ENCODE measurements around the gene CELF4.

DNA sequence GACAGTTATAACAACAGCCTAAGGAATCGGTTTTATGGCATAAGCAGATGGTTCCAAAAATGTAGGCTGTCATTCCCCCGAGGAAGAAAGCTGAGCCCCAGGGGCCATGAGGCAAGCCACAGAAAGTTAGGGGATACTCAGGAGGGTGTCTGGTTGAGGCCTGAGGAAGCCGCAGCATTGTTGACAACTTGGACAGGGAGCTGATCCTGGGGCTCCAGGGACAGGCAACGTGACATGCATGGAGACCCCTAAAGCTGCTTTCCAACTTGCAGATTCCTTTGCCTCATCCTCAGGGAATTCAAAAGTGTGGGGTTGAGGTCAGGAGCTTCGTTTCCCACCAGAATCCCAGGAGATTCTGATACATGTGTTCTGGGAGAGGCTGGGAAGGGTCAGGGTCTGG is 20.9 kb downstream of the CELF4 start:
- no peak for TF ChIP-seq EZH2phosphoT487 (IDR thresholded peaks at IDR 0.05; ENCODE audit: insufficient read depth, low read depth)
- TF ChIP-seq EZH2 (IDR thresholded peaks at IDR 0.05; ENCODE audit: insufficient read depth, poor library complexity, severe bottlenecking), result no peak

All from GM23248 (cell line).